GM06990 (cell line): Measurements from ENCODE around the gene TPRG1L.

Source experiments
- DNase-seq: peaks from one replicate; pipeline ENCODE4 v3.0.0-alpha.2; 2011; ENCODE audit not compliant: insufficient read length; ENCODE audit errors: extremely low read depth
- H3K27me3 ChIP-seq: replicated peaks from 2 replicates; pipeline ENCODE4 v1.6.0; 2011; ENCODE audit warnings: low read length; ENCODE audit not compliant: control insufficient read depth, insufficient read depth
- H3K36me3 ChIP-seq: 2 replicates; pipeline ENCODE4 v1.5.1; 2011; ENCODE audit warnings: low read length; ENCODE audit not compliant: control insufficient read depth, insufficient read depth
- H3K4me3 ChIP-seq: replicated peaks from 2 replicates; pipeline ENCODE4 v1.5.1; 2011; ENCODE audit warnings: low read depth, mild to moderate bottlenecking, control low read depth, low read length
- TF ChIP-seq, protein P1 (sequence below): IDR thresholded peaks from 2 replicates; pipeline ENCODE4 v1.5.1; 2011; ENCODE audit warnings: low read length, control low read depth, mild to moderate bottlenecking, inconsistent platforms; ENCODE audit not compliant: insufficient read depth, poor library complexity, severe bottlenecking

Gene TPRG1L

DNA sequence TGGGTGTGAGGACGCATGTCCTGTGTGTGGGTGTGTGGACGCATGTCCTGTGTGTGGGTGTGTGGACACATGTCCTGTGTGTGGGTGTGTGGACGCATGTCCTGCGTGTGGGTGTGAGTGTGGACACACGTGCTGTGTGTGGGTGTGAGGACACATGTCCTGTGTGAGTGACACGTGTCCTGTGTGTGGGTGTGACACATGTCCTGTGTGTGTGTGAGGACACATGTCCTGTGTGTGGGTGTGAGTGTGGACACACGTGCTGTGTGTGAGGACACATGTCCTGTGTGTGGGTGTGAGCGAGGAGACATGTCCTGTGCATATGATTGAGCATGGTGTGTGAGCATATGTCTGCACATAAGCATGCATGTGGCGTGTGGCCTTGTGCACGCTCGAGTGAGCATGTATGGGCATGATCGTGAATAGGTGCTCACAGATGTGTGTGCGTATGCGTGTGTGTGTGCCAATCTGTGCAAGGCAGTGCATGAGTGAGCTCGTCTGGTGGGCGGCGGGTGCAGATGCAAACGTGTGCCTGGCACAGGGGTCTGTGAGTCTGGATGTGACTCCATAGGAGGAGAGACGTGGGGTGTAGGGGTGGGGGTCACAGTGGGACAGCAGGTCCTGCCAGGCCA is 38.8 kb upstream of the TPRG1L start:
- DNase-seq = no peak
- H3K27me3 ChIP-seq = no peaks in the 10 kb centered on the region; the same call in 1 of the 2 replicates
- H3K36me3 ChIP-seq = no peaks in the 10 kb centered on the region
- no peak overlapping the region for H3K4me3 ChIP-seq
- TF ChIP-seq, protein P1, sequence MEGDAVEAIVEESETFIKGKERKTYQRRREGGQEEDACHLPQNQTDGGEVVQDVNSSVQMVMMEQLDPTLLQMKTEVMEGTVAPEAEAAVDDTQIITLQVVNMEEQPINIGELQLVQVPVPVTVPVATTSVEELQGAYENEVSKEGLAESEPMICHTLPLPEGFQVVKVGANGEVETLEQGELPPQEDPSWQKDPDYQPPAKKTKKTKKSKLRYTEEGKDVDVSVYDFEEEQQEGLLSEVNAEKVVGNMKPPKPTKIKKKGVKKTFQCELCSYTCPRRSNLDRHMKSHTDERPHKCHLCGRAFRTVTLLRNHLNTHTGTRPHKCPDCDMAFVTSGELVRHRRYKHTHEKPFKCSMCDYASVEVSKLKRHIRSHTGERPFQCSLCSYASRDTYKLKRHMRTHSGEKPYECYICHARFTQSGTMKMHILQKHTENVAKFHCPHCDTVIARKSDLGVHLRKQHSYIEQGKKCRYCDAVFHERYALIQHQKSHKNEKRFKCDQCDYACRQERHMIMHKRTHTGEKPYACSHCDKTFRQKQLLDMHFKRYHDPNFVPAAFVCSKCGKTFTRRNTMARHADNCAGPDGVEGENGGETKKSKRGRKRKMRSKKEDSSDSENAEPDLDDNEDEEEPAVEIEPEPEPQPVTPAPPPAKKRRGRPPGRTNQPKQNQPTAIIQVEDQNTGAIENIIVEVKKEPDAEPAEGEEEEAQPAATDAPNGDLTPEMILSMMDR = no peak

DNA sequence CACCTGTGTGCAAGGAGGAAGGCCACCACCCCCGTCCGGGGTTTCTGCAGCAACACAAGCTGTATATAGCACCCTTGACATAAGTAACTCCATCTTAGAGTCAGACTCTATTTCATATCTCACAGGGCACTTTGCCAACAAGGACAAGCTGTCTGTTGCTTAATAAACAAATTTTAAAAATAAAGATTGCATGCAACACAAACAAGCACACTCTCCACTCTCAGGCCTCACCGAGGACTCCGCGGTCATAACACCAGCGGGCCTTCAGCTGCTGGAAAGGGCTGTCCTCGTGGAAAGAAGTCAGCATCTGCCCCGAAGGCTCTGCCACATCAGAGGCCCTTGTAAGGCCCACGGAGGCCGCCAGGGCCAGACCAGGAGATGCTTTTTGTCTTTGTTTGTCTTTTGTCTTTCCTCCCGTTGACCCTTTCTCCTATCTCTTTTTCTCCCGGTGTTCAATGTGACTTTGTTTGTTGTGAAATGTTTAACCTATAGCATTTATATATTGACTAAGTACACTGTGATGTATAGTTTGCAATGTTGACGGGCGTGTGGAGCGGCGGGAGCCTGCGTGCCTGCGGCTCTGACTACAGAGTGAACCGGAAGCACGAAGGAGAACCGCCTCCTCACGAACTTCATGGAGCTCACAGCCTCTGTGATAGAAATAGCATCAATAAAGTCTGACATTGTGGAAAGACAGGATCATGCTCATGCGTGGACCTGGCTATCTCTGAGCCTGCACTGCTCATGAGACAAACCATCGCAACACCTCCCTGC is 37.6 kb upstream of the TPRG1L start:
- TF ChIP-seq, protein P1 = no peak
- H3K27me3 ChIP-seq = no peaks in the 10 kb centered on the region; the same call in 1 of the 2 replicates
- DNase-seq = no peak
- no peak overlapping the region for H3K4me3 ChIP-seq
- H3K36me3 ChIP-seq = no peaks in the 10 kb centered on the region

DNA sequence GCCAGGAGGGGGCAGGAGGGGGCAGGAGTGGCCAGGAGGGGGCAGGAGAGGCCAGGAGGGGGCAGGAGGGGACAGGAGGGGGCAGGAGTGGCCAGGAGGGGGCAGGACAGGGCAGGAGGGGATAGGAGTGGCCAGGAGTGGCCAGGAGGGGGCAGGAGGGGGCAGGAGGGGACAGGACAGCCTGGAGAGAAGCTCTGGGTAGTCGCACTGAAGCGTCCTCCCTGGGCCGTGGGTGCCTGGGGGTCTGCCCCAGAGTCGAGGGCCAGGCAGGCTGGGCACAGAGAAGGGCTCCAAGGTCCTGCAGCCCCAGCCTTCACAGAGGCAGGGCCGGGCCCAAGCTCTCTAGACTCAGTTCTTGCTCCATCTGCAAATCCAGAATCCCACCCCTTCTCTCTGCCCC is 36.4 kb upstream of the TPRG1L start:
- Histone ChIP-seq H3K36me3 (no peaks in the 10 kb centered on the region), H3K27me3 (no peaks in the 10 kb centered on the region; the same call in 1 of the 2 replicates), H3K4me3 (no peak overlapping the region)
- DNase-seq = no peak
- TF ChIP-seq, protein P1 = no peak

DNA sequence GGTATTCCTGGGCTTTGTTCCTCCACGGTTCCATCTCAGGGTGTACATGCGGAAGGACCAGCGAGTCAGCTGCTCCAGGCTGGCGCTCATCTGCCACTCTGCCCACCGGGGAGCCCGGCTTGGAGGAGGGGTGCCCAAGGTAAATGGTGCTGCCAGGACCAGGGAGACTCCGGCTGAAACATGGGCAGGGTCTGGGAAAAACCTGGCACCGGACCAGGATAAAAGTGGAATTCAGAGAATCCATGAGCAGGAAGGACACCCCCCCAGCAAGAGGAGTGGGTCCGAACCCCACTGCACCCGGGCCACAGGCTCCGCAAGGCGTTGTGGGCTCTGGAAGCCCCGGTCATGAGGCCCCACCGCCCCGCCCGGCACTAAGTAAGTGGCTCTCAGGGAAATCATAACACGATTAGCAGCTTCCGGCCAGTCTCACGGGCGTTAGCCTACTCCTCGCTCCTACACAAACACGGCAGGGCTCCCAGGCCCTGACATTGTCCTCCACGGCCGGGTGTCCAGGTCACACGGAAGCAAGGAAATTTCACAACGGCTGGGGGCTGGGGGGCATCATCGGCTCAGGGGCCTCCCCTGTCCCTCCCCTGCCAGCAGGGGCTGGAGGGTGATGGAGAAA is 34.6 kb upstream of the TPRG1L start:
- DNase-seq = no peak
- no peaks in the 10 kb centered on the region; the same call in 1 of the 2 replicates for H3K27me3 ChIP-seq
- H3K4me3 ChIP-seq = no peak overlapping the region
- TF ChIP-seq, protein P1 = no peak
- H3K36me3 ChIP-seq = no peaks in the 10 kb centered on the region

DNA sequence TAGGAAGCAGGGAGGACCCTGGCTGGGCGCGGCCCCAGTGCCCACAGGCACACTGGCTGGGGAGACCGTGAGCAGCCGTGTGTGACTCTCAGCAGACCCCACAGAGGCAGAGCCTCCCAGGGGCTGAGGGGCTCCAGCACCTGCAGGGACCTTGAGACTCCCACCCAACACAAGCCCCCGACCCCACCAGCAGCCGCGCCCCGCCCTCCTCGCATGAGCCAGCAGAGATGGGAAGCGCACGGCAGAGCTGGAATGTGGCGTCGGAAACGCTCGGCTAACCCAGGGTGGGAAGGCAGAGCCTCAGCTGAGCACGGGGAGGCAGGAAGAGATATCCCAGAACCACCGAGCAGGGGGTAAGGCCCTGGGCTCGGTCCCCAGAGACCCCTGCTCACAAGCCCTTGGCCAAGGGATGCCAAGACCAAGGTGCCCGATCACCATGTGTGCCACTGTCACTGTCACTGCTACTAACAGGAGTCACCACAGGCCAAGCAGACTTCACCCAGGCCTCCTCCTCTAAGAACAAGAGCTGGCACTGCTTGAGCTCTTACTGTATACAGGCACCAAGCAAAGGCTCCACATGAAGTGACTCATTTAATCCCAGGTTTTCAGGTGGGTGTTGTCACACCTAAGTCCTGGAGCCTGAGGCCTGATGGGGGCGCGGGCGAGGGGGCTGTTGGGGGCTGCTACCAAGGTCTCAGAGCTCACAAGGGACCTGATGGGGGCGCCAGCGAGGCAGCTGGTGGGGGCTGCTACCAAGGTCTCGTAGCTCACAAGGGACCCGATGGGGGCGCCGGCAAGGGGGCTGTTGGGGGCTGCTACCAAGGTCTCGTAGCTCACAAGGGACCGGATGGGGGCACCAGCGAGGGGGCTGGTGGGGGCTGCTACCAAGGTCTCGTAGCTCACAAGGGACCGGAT is 33.6 kb upstream of the TPRG1L start:
- H3K27me3 ChIP-seq = no peaks in the 10 kb centered on the region; the same call in 1 of the 2 replicates
- H3K36me3 ChIP-seq = no peaks in the 10 kb centered on the region
- H3K4me3 ChIP-seq = no peak overlapping the region
- TF ChIP-seq, protein P1 = peak; percentile 15
- DNase-seq = no peak
